AG04450 (cell line): Measurements from ENCODE around the gene SERINC4. TPM values are rescaled to one million over a fixed set of nuclear protein-coding genes. Genes with fewer than 3 reads are reported as not detected.
A peak's percentile ranks its signal among the peaks of the same experiment; 100 is the strongest.
"Not testable (repeated sequence)": the region's sequence is repeated elsewhere in the genome, so short reads cannot be mapped to it uniquely, and the experiment has no call there.

ENCODE experiments used
- CTCF ChIA-PET: fragments of 300-600, 350-600 bp; formaldehyde crosslinking; extraction: SDS; loops from one replicate; lab custom pipeline; 2022; ENCODE audit warnings: antibody characterized with exemption, inconsistent platforms; lab: Charles Lee
- POLR2A ChIA-PET: fragments of 350-600 bp; formaldehyde crosslinking; extraction: SDS; loops from one replicate; lab custom pipeline; 2021; ENCODE audit warnings: antibody characterized with exemption, inconsistent platforms; lab: Yijun Ruan, JAX
- DNase-seq: peaks from one replicate; pipeline ENCODE4 v3.0.0-alpha.2; 2011; ENCODE audit warnings: low read depth, low spot score
- H3K27ac ChIP-seq: one replicate; pipeline ENCODE4 v1.5.1; 2012; ENCODE audit warnings: low read depth, low read length, control low read depth
- H3K27me3 ChIP-seq: one replicate; pipeline ENCODE4 v1.6.0; 2012; ENCODE audit warnings: low read length; ENCODE audit not compliant: control insufficient read depth, insufficient read depth
- H3K4me3 ChIP-seq: 2 replicates; pipeline ENCODE4 v1.5.1; 2011; ENCODE audit warnings: mild to moderate bottlenecking, low read depth, low read length, control low read depth
- H3K9me3 ChIP-seq: 2 replicates; pipeline ENCODE4 v1.5.1; 2012; ENCODE audit warnings: low read length; ENCODE audit not compliant: control insufficient read depth, insufficient read depth
- CTCF ChIP-seq: IDR thresholded peaks from 2 replicates; pipeline ENCODE4 v1.5.1; 2011; ENCODE audit warnings: low read depth, low read length, control low read depth, inconsistent platforms
- polyA plus RNA-seq: library from polyadenylated mRNA; depleted of rRNA; stranded (reverse); fragments of >200 nt; gene quantifications from 2 replicates; pipeline ENCODE4 v1.2.3, GENCODE V29; 2011

Gene SERINC4
- polyA plus RNA-seq, 1 experiment, result not detected

- no peaks in the 10 kb centered on the region for H3K27me3 ChIP-seq
- CTCF ChIA-PET, result interaction anchor here (0.6 to 0.7 kb wide), 2 partner anchors 8 to 464 kb away, joined by 4 to 6 read pairs; no protein-coding TSS in a partner anchor
- no peak overlapping the region for H3K27ac ChIP-seq
- POLR2A ChIA-PET, result interaction anchor here (0.6 to 1.9 kb wide), 7 partner anchors 21 to 605 kb away, joined by 3 to 18 read pairs (median 5); partner anchors contain the start of genes HYPK, SERF2 and SERINC4
- H3K9me3 ChIP-seq, result no peaks in the 10 kb centered on the region
- TF ChIP-seq CTCF, result no peak
- DNase-seq, result peak; percentile 36
- H3K4me3 ChIP-seq, result peak overlapping the region; percentile 31; the same call in 1 of the 2 replicates
Measured at GRCh38 chr15:43821505-43821904, 21.5 kb upstream of the SERINC4 start.

GRCh38 chr15:43815064-43815463 is 15.0 kb upstream of the SERINC4 start:
- ChIA-PET CTCF (interaction anchor here (1.0 kb wide), 1 partner anchor 38 kb away, joined by 3 read pairs; the partner anchor contains the start of gene ELL3), POLR2A (interaction anchor here (1.2 kb wide), 1 partner anchor 15 kb away, joined by 3 read pairs; the partner anchor contains the start of genes HYPK and SERINC4)
- not testable (repeated sequence) for H3K27me3 ChIP-seq, DNase-seq, H3K4me3 ChIP-seq, H3K9me3 ChIP-seq, H3K27ac ChIP-seq

- no peak for DNase-seq
- TF ChIP-seq CTCF, result no peak
- POLR2A ChIA-PET, result interaction anchor here (0.7 kb wide), 1 partner anchor 12 kb away, joined by 4 read pairs; no protein-coding TSS in a partner anchor
- Histone ChIP-seq H3K27ac (no peak overlapping the region), H3K9me3 (no peaks in the 10 kb centered on the region), H3K27me3 (no peaks in the 10 kb centered on the region), H3K4me3 (no peak overlapping the region)
- CTCF ChIA-PET, result interaction anchor here (0.6 kb wide), 1 partner anchor 105 kb away, joined by 6 read pairs; no protein-coding TSS in a partner anchor
Measured at GRCh38 chr15:43808960-43809678, 9.1 kb upstream of the SERINC4 start.

- Histone ChIP-seq H3K4me3 (no peak overlapping the region), H3K27me3 (no peaks in the 10 kb centered on the region), H3K9me3 (no peaks in the 10 kb centered on the region), H3K27ac (no peak overlapping the region)
- CTCF ChIA-PET, result no interaction called here
- POLR2A ChIA-PET, result no interaction called here
- TF ChIP-seq CTCF, result no peak
- DNase-seq, result no peak
Measured at GRCh38 chr15:43808435-43808950, 8.5 kb upstream of the SERINC4 start.

GRCh38 chr15:43802676-43803075 is 2.7 kb upstream of the SERINC4 start:
- H3K9me3 ChIP-seq, CTCF ChIA-PET, H3K4me3 ChIP-seq, H3K27me3 ChIP-seq, H3K27ac ChIP-seq, DNase-seq, POLR2A ChIA-PET: not testable (repeated sequence)
